PC-9 (cell line): ENCODE measurements around the gene CRTC2. TPM values are rescaled to one million over a fixed set of nuclear protein-coding genes. Genes with fewer than 3 reads are reported as not detected.

Source experiments
- BruUV-seq: library from RNA; stranded (reverse); fragments of 400-500 nt; replicated peaks from 2 replicates; lab custom pipeline; 2021; lab: Mats Ljungman, UMichigan
- CTCF ChIA-PET: fragments of 300-600 bp; sonication (Branson Sonifier 250); formaldehyde crosslinking; loops from one replicate; lab custom pipeline; 2022; ENCODE audit warnings: antibody characterized with exemption; lab: Charles Lee
- POLR2A ChIA-PET: fragments of 300-600 bp; sonication (Branson Sonifier 250); formaldehyde crosslinking; loops from one replicate; lab custom pipeline; 2022; ENCODE audit warnings: antibody characterized with exemption; ENCODE audit not compliant: unreplicated experiment; lab: Charles Lee
- DNase-seq, 2 experiments: peaks; one replicate each; pipeline versions ENCODE4 v3.0.0 to v3.0.0-alpha.2; 2015 to 2022; ENCODE audit warnings: mixed read lengths in 1 of 2
- H2AFZ ChIP-seq: fragments of 200-600 bp; sonication (generic); 2 replicates; pipeline ENCODE4 v1.8.1; 2017; ENCODE audit warnings: antibody characterized with exemption
- H3F3A ChIP-seq: fragments of 200-600 bp; sonication (generic); 2 replicates; pipeline ENCODE4 v1.8.1; 2017; ENCODE audit warnings: antibody characterized with exemption, mild to moderate bottlenecking, low read depth; ENCODE audit not compliant: insufficient read depth
- H3K27ac ChIP-seq: fragments of 200-600 bp; sonication (generic); 2 replicates; pipeline ENCODE4 v1.6.1; 2016; ENCODE audit warnings: mixed run types
- H3K27me3 ChIP-seq: fragments of 200-600 bp; sonication (generic); 2 replicates; pipeline ENCODE4 v1.6.1; 2016; ENCODE audit warnings: low read depth, mixed run types; ENCODE audit not compliant: insufficient read depth
- H3K36me3 ChIP-seq: fragments of 200-600 bp; sonication (generic); 2 replicates; pipeline ENCODE4 v1.6.1; 2016; ENCODE audit warnings: low read depth, mixed run types
- H3K4me1 ChIP-seq: fragments of 200-600 bp; sonication (generic); replicated peaks from 2 replicates; pipeline ENCODE4 v1.6.1; 2016; ENCODE audit warnings: mixed run types; ENCODE audit not compliant: insufficient read depth
- H3K4me2 ChIP-seq: fragments of 200-600 bp; sonication (generic); 2 replicates; pipeline ENCODE4 v1.6.1; 2017; ENCODE audit warnings: mixed run types
- H3K4me3 ChIP-seq: fragments of 200-600 bp; sonication (generic); 2 replicates; pipeline ENCODE4 v1.6.1; 2016; ENCODE audit warnings: mixed run types
- H3K79me2 ChIP-seq: fragments of 200-600 bp; sonication (generic); 2 replicates; pipeline ENCODE4 v1.6.1; 2017; ENCODE audit warnings: low read depth, mixed run types
- H3K9me2 ChIP-seq: fragments of 200-600 bp; sonication (generic); 2 replicates; pipeline ENCODE4 v1.8.1; 2017; ENCODE audit warnings: mild to moderate bottlenecking; ENCODE audit not compliant: insufficient read depth
- H3K9me3 ChIP-seq: fragments of 200-600 bp; sonication (generic); 2 replicates; pipeline ENCODE4 v1.8.1; 2016; ENCODE audit warnings: low read depth; ENCODE audit not compliant: insufficient read depth
- H4K20me1 ChIP-seq: fragments of 200-600 bp; sonication (generic); 2 replicates; pipeline ENCODE4 v1.8.1; 2017; ENCODE audit not compliant: insufficient read depth
- EZH2 ChIP-seq: fragments of 200-600 bp; sonication (generic); IDR thresholded peaks from 2 replicates; pipeline ENCODE4 v1.8.0; 2017; ENCODE audit warnings: antibody characterized with exemption, low read depth
- intact Hi-C: fragments of 100-400 bp; cut with micrococcal nuclease; formaldehyde crosslinking; loops from one replicate; pipeline ENCODE4 v1.10.0; 2022; ENCODE audit not compliant: unreplicated experiment
- total RNA-seq: library from RNA; stranded (reverse); gene quantifications from 2 replicates; pipeline ENCODE4 v1.2.3, GENCODE V29; 2021
- TF ChIP-seq, protein P1 (sequence below): fragments of 200-600 bp; sonication (generic); conservative IDR thresholded peaks from 2 replicates; pipeline ENCODE4 v1.6.1; 2017; ENCODE audit warnings: mixed run types, antibody characterized with exemption, mild to moderate bottlenecking, moderate library complexity

CRTC2 gene
- total RNA-seq, 1 experiment from 2014 or later: 63.6 TPM

DNA sequence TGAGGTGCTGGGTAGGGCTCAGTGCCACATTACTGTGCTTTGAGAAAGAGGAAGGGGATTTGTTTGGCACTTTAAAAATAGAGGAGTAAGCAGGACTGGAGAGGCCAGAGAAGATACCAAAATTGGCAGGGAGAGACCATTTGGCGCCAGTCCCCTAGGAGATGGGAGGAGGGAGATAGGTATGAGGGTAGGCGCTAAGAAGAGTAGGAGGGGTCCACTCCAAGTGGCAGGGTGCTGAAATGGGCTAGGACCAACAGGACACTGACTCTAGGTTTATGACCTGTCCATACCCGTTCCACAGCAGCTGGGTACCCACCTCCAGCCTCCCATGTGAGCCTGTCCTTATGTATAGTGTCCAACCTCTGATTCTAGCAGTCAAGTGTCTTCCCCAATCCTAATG lies 1.0 kb upstream of the CRTC2 start:
- Histone ChIP-seq H3K4me3 (no peak overlapping the region), H3K79me2 (peaks cover 64% of the 10 kb centered on the region), H3K9me3 (no peaks in the 10 kb centered on the region), H4K20me1 (peaks cover 23% of the 10 kb centered on the region), H3K36me3 (no peaks in the 10 kb centered on the region), H3K27me3 (no peaks in the 10 kb centered on the region), H3K4me1 (peaks cover 30% of the 10 kb centered on the region), H3F3A (peaks cover 46% of the 10 kb centered on the region), H3K9me2 (no peaks in the 10 kb centered on the region), H3K27ac (no peak overlapping the region), H2AFZ (no peak overlapping the region), H3K4me2 (peak overlapping the region; percentile 42; the same call in 1 of the 2 replicates)
- intact Hi-C loops: no loop called here
- POLR2A ChIA-PET: interaction anchor here (0.6 kb wide), 1 partner anchor 194 kb away, joined by 5 read pairs; no protein-coding TSS in a partner anchor
- TF ChIP-seq, protein P1, sequence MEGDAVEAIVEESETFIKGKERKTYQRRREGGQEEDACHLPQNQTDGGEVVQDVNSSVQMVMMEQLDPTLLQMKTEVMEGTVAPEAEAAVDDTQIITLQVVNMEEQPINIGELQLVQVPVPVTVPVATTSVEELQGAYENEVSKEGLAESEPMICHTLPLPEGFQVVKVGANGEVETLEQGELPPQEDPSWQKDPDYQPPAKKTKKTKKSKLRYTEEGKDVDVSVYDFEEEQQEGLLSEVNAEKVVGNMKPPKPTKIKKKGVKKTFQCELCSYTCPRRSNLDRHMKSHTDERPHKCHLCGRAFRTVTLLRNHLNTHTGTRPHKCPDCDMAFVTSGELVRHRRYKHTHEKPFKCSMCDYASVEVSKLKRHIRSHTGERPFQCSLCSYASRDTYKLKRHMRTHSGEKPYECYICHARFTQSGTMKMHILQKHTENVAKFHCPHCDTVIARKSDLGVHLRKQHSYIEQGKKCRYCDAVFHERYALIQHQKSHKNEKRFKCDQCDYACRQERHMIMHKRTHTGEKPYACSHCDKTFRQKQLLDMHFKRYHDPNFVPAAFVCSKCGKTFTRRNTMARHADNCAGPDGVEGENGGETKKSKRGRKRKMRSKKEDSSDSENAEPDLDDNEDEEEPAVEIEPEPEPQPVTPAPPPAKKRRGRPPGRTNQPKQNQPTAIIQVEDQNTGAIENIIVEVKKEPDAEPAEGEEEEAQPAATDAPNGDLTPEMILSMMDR: no peak
- no peak for TF ChIP-seq EZH2
- DNase-seq: no peak
- CTCF ChIA-PET: no interaction called here
- BruUV-seq: no TSS peak

DNA sequence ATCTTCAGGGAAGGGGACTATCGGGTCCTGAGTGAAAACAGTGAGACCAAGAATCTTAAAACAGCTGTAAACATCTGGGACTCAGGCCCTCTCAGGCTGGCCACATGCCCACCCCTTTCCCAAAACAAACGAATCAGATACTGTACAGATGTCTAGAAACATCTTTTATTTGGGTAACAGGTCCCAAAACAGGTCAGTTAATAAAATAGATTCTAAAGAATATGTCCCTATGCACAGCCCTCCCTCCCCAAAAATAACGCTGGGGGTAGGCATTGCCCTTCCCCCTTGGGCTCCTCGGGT lies 499 bp upstream of the CRTC2 start:
- Histone ChIP-seq H3K79me2 (peaks cover 70% of the 10 kb centered on the region), H3K27me3 (no peaks in the 10 kb centered on the region), H3K4me3 (no peak overlapping the region; the same call in 1 of the 2 replicates), H3K4me1 (peaks cover 29% of the 10 kb centered on the region), H3K4me2 (peak overlapping the region; percentile 42), H3K9me2 (no peaks in the 10 kb centered on the region), H3K27ac (no peak overlapping the region), H3K9me3 (no peaks in the 10 kb centered on the region), H4K20me1 (peaks cover 26% of the 10 kb centered on the region), H2AFZ (no peak overlapping the region), H3K36me3 (peaks cover 4% of the 10 kb centered on the region; the same call in 1 of the 2 replicates), H3F3A (peaks cover 40% of the 10 kb centered on the region)
- POLR2A ChIA-PET: interaction anchor here (0.6 to 0.8 kb wide), 3 partner anchors 19 to 1015 kb away, joined by 4 to 6 read pairs (median 5); partner anchors contain the start of gene JTB
- CTCF ChIA-PET: no interaction called here
- no peak for DNase-seq
- no peak for TF ChIP-seq EZH2
- TF ChIP-seq, protein P1: no peak
- no TSS peak for BruUV-seq
- intact Hi-C loops: loop anchor here (1.0 kb wide), 1 partner anchor 36 kb away; no protein-coding TSS in a partner anchor

DNA sequence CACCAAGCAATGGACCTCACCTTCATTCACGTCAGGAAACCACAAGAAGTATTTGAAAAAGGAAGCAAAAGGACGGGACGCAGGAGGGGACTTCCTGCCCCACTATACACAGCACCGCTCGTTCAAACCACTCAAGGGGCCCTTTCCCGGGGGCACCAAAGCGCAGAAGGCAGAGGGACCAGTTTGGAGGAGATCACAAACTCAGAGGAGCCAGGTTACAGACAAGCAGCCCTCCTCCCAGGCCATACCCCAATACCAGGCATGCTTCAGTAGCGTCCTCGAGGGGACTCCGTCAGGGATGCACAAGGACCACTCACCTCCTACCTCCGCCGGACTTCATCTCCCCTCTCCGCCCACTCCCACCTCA lies 685 bp downstream of the CRTC2 start:
- ChIA-PET POLR2A (interaction anchor here (0.7 kb wide), 1 partner anchor 314 kb away, joined by 3 read pairs; no protein-coding TSS in a partner anchor), CTCF (interaction anchor here (1.7 kb wide), 1 partner anchor 11 kb away, joined by 4 read pairs; the partner anchor contains the start of gene DENND4B)
- Histone ChIP-seq H2AFZ (peak overlapping the region; percentile 84), H3K27ac (peak overlapping the region; percentile 28; the same call in 1 of the 2 replicates), H3K36me3 (peaks cover 4% of the 10 kb centered on the region; the same call in 1 of the 2 replicates), H3K79me2 (peaks cover 71% of the 10 kb centered on the region), H4K20me1 (peaks cover 28% of the 10 kb centered on the region), H3K4me3 (peak overlapping the region; percentile 67), H3K4me2 (peak overlapping the region; percentile 87), H3K9me2 (no peaks in the 10 kb centered on the region), H3K4me1 (peaks cover 29% of the 10 kb centered on the region), H3F3A (peaks cover 32% of the 10 kb centered on the region), H3K27me3 (no peaks in the 10 kb centered on the region), H3K9me3 (no peaks in the 10 kb centered on the region)
- intact Hi-C loops: loop anchor here (1.0 kb wide), 1 partner anchor 34 kb away; no protein-coding TSS in a partner anchor
- no TSS peak for BruUV-seq
- TF ChIP-seq EZH2: no peak
- TF ChIP-seq, protein P1: no peak
- no peak for DNase-seq
